Midbrain (tissue), 1 donor: ENCODE results near the gene GNB1.

Experiments
- DNase-seq: peaks from one replicate; lab custom pipeline; 2025; lab: John Stamatoyannopoulos, UW

The GNB1 gene

GRCh38 chr1:1826356-1827088 lies 64.4 kb downstream of the GNB1 start:
- DNase-seq = no peak

GRCh38 chr1:1825217-1825616 lies 65.7 kb downstream of the GNB1 start:
- no peak for DNase-seq

GRCh38 chr1:1819762-1820161 lies 71.1 kb downstream of the GNB1 start:
- no peak for DNase-seq

- no peak for DNase-seq
These were observed 73.7 kb downstream of the GNB1 start for GRCh38 chr1:1817221-1817620.

- DNase-seq = no peak
These were observed 75.1 kb downstream of the GNB1 start for GRCh38 chr1:1815606-1816281.

GRCh38 chr1:1809489-1809888 lies 81.4 kb downstream of the GNB1 start:
- DNase-seq = no peak

- no peak for DNase-seq
These were observed 82.7 kb downstream of the GNB1 start for GRCh38 chr1:1808206-1808605.

- peak; percentile 19 for DNase-seq
These were observed 84.0 kb downstream of the GNB1 start for GRCh38 chr1:1806890-1807289.

GRCh38 chr1:1804301-1804700 lies 86.6 kb downstream of the GNB1 start:
- DNase-seq = no peak

GRCh38 chr1:1802871-1803270 lies 88.0 kb downstream of the GNB1 start:
- no peak for DNase-seq

GRCh38 chr1:1799716-1800115 lies 91.2 kb downstream of the GNB1 start:
- DNase-seq = no peak

- DNase-seq = no peak
These were observed 93.1 kb downstream of the GNB1 start for GRCh38 chr1:1797731-1798341.

GRCh38 chr1:1796466-1796865 lies 94.4 kb downstream of the GNB1 start:
- DNase-seq = no peak

GRCh38 chr1:1794999-1795398 lies 95.9 kb downstream of the GNB1 start:
- DNase-seq = no peak

- DNase-seq = no peak
These were observed 97.2 kb downstream of the GNB1 start for GRCh38 chr1:1793481-1794244.

- DNase-seq = peak; percentile 16
These were observed 102.0 kb downstream of the GNB1 start for GRCh38 chr1:1788646-1789431.

GRCh38 chr1:1788136-1788535 lies 102.8 kb downstream of the GNB1 start:
- DNase-seq = peak; percentile 49

GRCh38 chr1:1786836-1787605 lies 103.9 kb downstream of the GNB1 start:
- no peak for DNase-seq

GRCh38 chr1:1785666-1786065 lies 105.2 kb downstream of the GNB1 start:
- no peak for DNase-seq

GRCh38 chr1:1784933-1785332 lies 106.0 kb downstream of the GNB1 start:
- no peak for DNase-seq

GRCh38 chr1:1783320-1783719 lies 107.6 kb downstream of the GNB1 start:
- DNase-seq = no peak
